Ascending aorta (tissue), 2 donors: Measurements from ENCODE around the gene METTL9. TPM values are rescaled to one million over a fixed set of nuclear protein-coding genes. Genes with fewer than 3 reads are reported as not detected.
"Not testable (repeated sequence)": the region's sequence is repeated elsewhere in the genome, so short reads cannot be mapped to it uniquely, and the experiment has no call there.

Experiments used
- DNase-seq, 2 donors: peaks; one replicate each; pipeline ENCODE4 v3.0.0-alpha.2; 2019; ENCODE audit warnings: low spot score in 2 of 2
- H3K27ac ChIP-seq, 2 donors: fragments of 200-600 bp; sonication (generic); one replicate each; pipeline ENCODE4 v1.5.1; 2016 to 2017; ENCODE audit warnings: mild to moderate bottlenecking in 1 of 2
- H3K27me3 ChIP-seq: fragments of 200-600 bp; sonication (generic); one replicate; pipeline ENCODE4 v1.5.1; 2017
- H3K36me3 ChIP-seq, 2 donors: fragments of 200-600 bp; sonication (generic); one replicate each; pipeline ENCODE4 v1.5.1; 2016
- H3K4me1 ChIP-seq, 2 donors: fragments of 200-600 bp; sonication (generic); one replicate each; pipeline ENCODE4 v1.5.1; 2016 to 2017; ENCODE audit warnings: mild to moderate bottlenecking in 1 of 2
- H3K4me3 ChIP-seq, 2 donors: fragments of 200-600 bp; sonication (generic); one replicate each; pipeline ENCODE4 v1.5.1; 2016 to 2017; ENCODE audit warnings: mild to moderate bottlenecking in 1 of 2
- H3K9me3 ChIP-seq, 2 donors: fragments of 200-600 bp; sonication (generic); one replicate each; pipeline ENCODE4 v1.5.1; 2016
- intact Hi-C: fragments of 100-400 bp; cut with DNase I; formaldehyde crosslinking; loops from one replicate; pipeline ENCODE4 v1.15.1; 2023
- total RNA-seq: library from RNA; depleted of rRNA; stranded (reverse); fragments of >200 nt; gene quantifications from one replicate; pipeline ENCODE4 v1.1.0, GENCODE V29; 2016
- TF ChIP-seq, protein P1 (sequence below), 3 experiments: fragments of 200-600 bp in 2 of 3; fragments of 450-650 bp in 1 of 3; sonication (generic) in 2 of 3; IDR thresholded peaks; one replicate each; pipeline ENCODE4 v1.5.1; 2016 to 2019; ENCODE audit warnings: antibody characterized with exemption in 3 of 3, mild to moderate bottlenecking in 1 of 3, moderate library complexity in 1 of 3

The METTL9 gene
- total RNA-seq, 1 donor from 2014 or later, result 168 TPM

DNA sequence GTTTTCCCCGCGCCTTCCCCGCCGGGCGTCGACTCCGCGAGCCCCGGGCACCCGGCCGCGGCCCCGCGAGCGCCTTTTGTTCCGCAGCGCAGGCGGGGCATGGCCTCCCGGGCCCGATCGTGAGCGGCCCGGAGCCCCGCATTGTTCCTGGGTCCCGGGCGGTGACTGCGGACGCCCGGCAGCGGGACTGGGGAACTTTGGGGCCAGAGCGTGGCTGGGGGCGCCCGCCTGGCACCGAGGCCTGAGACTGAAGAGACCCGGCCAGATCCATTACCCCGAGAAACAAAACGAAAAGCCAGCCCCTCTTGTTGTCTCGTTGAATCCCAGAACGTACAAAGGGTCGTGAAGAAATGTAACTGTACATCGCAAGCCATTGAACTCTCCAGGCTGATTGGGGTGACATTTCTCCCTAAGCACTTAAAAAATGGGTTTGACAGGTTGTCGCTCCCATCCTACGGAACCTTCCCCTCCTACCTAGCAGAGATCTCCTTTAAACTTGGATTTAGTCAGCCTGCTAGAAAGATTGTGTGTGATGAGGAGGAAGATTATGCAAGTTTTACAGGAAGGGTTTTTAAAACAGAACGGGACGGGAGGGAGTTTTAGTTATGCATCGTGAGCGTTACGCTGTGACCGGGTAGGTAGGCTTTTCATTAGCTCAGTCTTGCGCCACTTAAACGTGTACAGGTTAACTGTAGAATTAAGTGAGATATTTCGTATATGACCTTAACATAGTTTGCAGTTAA, 825 bp downstream of the METTL9 start:
- peak overlapping the region; percentile 93 for H3K4me3 ChIP-seq
- DNase-seq, result no peak
- TF ChIP-seq, protein P1, sequence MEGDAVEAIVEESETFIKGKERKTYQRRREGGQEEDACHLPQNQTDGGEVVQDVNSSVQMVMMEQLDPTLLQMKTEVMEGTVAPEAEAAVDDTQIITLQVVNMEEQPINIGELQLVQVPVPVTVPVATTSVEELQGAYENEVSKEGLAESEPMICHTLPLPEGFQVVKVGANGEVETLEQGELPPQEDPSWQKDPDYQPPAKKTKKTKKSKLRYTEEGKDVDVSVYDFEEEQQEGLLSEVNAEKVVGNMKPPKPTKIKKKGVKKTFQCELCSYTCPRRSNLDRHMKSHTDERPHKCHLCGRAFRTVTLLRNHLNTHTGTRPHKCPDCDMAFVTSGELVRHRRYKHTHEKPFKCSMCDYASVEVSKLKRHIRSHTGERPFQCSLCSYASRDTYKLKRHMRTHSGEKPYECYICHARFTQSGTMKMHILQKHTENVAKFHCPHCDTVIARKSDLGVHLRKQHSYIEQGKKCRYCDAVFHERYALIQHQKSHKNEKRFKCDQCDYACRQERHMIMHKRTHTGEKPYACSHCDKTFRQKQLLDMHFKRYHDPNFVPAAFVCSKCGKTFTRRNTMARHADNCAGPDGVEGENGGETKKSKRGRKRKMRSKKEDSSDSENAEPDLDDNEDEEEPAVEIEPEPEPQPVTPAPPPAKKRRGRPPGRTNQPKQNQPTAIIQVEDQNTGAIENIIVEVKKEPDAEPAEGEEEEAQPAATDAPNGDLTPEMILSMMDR (IDR thresholded peaks at IDR 0.05), result no peak
- H3K27ac ChIP-seq, result peak overlapping the region; percentile 90 to 97
- peaks cover 6 to 10% of the 10 kb centered on the region in 2 donors for H3K4me1 ChIP-seq
- no peaks in the 10 kb centered on the region for H3K27me3 ChIP-seq
- H3K36me3 ChIP-seq, result no peaks in the 10 kb centered on the region
- intact Hi-C loops, result no loop called here
- H3K9me3 ChIP-seq, result no peaks in the 10 kb centered on the region

DNA sequence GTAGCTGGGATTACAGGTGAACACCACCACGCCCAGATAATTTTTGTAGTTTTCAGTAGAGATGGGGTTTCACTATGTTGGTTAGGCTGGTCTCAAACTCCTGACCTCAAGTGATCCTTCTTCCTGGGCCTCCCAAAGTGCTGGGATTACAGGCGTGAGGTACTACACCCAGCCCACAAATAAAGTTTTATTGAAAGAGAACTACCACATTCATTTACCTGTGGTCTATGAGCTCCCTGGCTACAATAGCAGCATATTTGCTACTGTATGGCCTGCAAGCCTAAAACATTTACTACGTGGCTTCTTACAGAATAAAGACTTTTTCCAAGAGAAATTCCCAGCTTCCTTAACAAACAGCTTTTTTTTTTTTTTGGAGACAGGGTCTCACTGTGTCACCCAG, 3.4 kb downstream of the METTL9 start:
- no peaks in the 10 kb centered on the region for H3K27me3 ChIP-seq
- H3K36me3 ChIP-seq, result no peaks in the 10 kb centered on the region
- peaks cover 6 to 10% of the 10 kb centered on the region in 2 donors for H3K4me1 ChIP-seq
- intact Hi-C loops, result no loop called here
- DNase-seq, result no peak
- no peaks in the 10 kb centered on the region for H3K9me3 ChIP-seq
- H3K4me3 ChIP-seq, result no peak overlapping the region
- TF ChIP-seq, protein P1 (IDR thresholded peaks at IDR 0.05), result no peak
- no peak overlapping the region for H3K27ac ChIP-seq

DNA sequence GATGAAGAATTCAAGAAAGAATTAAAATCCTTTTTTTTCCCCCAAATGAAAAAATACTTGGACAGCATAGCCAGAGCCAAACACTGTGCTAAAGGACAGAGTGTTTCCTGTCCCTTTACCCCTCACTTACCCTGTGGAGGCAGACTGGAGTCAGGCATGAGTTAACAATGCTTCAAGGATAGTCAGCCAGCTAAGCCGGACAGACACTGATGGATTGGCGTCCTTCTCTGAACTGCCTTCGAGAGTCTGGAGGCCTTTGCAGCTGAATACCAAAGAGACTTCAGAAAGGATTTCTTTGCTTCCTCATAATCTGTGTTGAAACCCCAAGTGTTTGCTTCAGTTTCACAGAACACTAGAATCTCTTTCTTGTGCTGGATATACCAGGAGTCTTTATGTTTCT, 4.6 kb downstream of the METTL9 start:
- no peak for DNase-seq
- no peaks in the 10 kb centered on the region for H3K27me3 ChIP-seq
- H3K9me3 ChIP-seq, result no peaks in the 10 kb centered on the region
- intact Hi-C loops, result no loop called here
- H3K36me3 ChIP-seq, result no peaks in the 10 kb centered on the region
- no peak overlapping the region for H3K4me3 ChIP-seq
- TF ChIP-seq, protein P1 (IDR thresholded peaks at IDR 0.05), result no peak
- H3K4me1 ChIP-seq, result peaks cover 6 to 13% of the 10 kb centered on the region in 2 donors
- H3K27ac ChIP-seq, result no peak overlapping the region

DNA sequence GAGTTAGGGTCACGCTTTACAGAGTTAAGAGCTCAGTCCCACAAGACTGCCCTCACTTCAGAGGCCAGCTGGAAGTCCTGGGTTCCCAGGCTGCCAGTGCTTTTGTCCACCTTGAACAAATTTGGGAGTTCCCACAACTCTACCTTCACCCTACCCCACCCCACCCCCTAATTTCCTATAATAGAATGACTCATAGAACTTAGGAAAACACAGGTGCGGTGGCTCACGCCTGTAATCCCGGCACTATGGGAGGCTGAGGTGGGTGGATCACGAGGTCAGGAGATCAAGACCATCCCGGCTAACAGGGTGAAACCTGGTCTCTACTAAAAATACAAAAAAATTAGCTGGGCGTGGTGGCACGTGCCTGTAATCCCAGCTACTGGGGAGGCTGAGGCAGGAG, 6.5 kb downstream of the METTL9 start:
- intact Hi-C loops, DNase-seq, H3K27ac ChIP-seq, H3K4me3 ChIP-seq, H3K27me3 ChIP-seq, H3K9me3 ChIP-seq, H3K36me3 ChIP-seq: not testable (repeated sequence)
- peaks cover 4 to 11% of the 10 kb centered on the region in 2 donors for H3K4me1 ChIP-seq

DNA sequence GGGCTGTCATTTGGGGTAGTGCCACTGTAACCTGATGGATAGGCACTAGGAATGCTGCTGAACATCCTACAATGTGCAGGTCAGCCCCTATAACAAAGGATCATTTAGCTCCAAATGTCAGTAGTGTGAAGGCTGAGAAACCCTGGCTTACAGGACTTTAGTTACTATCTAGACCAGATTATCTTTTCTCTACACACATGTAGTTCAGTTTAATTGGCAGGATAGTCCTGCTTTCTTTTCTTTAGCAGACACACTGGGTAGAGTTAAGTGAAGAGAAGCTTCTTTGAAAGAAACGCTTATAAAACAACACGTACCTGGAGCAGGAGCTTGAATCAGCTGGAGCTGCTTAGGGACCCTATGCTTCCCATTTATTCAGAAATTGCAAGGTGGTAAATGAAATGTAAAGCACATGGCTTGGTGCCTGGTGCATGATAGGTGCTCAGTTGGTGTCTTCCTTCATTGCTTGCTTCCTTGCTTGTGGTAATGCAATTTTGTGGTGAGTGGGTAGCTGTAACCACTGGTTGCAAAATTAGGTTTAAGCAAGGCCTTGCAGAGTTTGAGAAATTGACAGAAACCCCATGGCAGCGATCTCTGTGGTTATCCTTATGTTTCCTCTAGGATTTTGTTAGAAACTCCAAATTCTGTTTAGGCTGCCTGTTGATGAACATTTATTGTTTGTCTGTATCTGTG, 9.4 kb downstream of the METTL9 start:
- Histone ChIP-seq H3K4me1 (peaks cover 0 to 8% of the 10 kb centered on the region in 2 donors), H3K27me3 (no peaks in the 10 kb centered on the region), H3K36me3 (no peaks in the 10 kb centered on the region), H3K4me3 (no peak overlapping the region), H3K9me3 (no peaks in the 10 kb centered on the region), H3K27ac (no peak overlapping the region)
- TF ChIP-seq, protein P1 (IDR thresholded peaks at IDR 0.05), result no peak
- DNase-seq, result no peak
- intact Hi-C loops, result no loop called here

DNA sequence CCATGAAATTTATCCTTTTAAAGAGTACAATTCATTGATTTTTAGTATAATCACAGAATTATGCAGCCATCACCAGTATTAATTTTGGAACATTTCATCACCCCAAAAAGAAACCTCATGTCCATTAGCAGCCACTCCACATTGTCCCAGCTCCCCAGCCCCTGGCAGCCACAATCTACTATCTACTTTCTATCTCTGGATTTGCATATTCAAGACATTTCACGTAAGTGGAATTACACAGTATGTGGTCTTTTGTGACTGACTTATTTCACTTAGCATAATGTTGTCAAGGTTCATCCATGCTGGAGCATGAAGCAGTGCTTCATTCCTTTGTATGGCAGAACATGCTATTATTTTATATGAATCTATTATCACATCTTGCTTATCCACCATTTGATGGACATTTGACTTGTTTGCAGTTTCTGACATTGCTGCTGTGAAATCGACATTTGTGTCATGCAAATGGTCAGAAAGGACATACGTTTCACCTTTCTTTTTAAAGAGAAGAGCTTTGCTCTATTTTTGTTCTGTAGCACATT, 10.7 kb downstream of the METTL9 start:
- intact Hi-C loops, result no loop called here
- H3K9me3 ChIP-seq, result no peaks in the 10 kb centered on the region

More for the DNA sequence above, 10.7 kb downstream of the METTL9 start:
- H3K27me3 ChIP-seq, result no peaks in the 10 kb centered on the region
- DNase-seq, result no peak
- peaks cover 0 to 8% of the 10 kb centered on the region in 2 donors for H3K4me1 ChIP-seq
- TF ChIP-seq, protein P1 (IDR thresholded peaks at IDR 0.05), result no peak
- H3K4me3 ChIP-seq, result no peak overlapping the region
- no peaks in the 10 kb centered on the region for H3K36me3 ChIP-seq
- no peak overlapping the region for H3K27ac ChIP-seq
